Measurements from ENCODE around the gene SBK3.
"Not testable (repeated sequence)": the region's sequence is repeated elsewhere in the genome, so short reads cannot be mapped to it uniquely, and the experiment has no call there.

SBK3 gene

GRCh38 chr19:55545443-55545842 lies at the start of gene SBK3:
TSS of gene SBK3 (minus strand) at chr19:55545543. CDS start at chr19:55545543, 0 bp downstream.
- DNase-seq = no peak

DNA sequence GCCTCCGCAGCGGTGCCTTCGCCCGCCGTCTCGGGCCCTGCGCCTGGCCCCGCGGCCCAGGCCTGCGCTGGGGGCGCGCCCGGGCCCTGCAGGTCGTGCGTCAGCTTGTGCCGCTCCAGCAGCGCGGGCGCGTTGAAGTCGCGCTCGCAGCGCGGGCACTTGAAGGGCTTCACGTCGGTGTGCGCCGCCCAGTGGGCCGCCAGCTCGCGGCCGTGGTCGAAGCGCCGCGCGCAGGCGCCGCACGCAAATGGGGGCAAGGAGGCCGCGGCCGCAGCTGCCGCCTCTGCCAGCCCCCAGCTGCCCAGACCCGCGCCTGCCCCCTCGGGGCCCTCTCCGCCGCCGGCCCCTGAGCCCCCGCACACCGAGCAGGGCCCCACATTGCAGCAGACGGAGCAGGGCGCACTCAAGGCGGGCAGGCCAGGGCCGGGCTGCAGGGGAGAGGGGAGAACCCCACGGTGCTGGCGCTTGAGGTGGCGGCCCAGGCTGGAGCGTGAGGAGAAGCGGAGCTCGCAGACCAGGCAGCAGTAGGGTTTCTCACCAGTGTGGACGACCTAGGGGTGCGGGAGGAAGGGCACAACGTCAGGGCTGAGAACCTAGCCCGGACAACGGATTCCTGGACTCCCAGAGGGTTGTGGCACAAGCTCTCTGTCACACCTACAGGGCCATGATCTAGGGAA lies 47.9 kb upstream of the SBK3 start:
- no peak for DNase-seq

GRCh38 chr19:55592391-55593090 lies 47.2 kb upstream of the SBK3 start:
- no peak for DNase-seq

DNA sequence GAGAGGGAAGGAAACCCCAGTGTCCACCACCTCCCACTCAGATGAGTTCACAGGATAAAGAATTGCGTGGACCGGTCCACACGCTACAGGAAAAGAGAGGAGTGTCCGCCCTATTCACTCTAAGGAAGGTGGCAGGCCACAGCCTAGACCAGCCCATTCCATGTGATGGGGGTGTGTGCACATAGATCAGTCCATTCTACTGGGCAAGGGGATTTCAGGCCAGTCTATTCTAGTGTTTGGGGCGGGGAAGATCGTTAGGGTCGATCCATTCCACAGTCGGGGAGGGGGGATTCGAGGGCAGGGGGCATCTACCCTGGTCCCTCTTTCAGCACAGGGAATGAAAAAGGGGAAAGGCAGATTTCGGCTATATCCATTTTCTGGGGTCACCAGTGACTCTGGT lies 46.2 kb upstream of the SBK3 start:
- DNase-seq = no peak

DNA sequence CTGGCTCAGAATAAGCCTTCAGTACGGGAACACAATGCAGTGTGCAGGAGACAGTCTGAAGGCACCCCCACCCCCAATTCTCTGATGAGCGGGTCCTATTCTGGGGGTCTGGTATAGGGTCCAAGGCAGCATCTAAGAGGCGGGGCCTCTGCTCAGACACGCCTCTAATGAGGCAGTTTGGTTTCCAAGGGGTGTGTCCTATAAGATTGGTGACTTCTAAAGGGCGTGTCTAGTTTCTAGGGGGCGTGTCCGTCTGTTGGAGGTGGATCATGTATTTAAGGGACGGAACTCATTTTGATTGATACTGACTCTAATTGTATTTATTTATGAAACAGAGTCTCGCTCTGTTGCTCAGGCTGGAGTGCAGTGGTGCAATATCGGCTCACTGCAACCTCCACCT lies 45.3 kb upstream of the SBK3 start:
- DNase-seq = peak; percentile 29

DNA sequence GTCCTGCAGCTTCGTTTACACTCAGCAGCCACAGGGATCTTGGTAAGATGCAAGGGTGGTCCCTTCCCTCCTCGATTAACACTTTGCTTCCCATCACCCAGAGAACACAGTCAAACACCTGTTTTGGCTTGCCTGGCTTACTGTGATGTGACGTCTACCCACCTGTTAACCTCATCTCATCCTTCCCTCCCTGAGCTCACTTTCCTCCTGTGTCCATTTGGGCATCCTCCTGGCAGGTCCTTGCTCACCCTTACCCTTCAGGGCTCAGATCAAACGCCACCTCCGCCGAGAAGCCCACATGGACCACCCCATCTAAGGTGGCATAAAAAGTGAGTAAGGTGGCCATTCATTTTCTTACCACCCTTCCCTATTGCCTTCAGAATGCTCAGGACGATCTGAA lies 44.8 kb upstream of the SBK3 start:
- DNase-seq = no peak

DNA sequence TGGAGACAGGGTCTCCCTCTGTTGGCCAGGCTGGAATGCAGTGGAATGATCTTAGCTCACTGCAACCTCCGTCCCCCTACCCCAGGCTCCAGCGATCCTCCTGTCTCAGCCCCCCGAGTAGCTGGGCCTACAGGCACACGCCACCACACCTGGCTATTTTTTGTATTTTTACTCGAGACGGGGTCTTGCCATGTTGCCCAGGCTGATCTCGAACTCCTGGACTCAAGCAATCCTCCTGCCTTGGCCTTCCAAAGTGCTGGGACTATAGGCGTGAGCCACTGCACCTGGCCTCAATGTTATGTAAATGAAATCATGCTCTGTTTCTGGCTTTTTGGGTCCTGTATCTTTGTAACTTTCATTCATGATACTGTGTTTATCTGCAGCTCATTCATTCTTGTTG lies 43.4 kb upstream of the SBK3 start:
- no peak for DNase-seq

DNA sequence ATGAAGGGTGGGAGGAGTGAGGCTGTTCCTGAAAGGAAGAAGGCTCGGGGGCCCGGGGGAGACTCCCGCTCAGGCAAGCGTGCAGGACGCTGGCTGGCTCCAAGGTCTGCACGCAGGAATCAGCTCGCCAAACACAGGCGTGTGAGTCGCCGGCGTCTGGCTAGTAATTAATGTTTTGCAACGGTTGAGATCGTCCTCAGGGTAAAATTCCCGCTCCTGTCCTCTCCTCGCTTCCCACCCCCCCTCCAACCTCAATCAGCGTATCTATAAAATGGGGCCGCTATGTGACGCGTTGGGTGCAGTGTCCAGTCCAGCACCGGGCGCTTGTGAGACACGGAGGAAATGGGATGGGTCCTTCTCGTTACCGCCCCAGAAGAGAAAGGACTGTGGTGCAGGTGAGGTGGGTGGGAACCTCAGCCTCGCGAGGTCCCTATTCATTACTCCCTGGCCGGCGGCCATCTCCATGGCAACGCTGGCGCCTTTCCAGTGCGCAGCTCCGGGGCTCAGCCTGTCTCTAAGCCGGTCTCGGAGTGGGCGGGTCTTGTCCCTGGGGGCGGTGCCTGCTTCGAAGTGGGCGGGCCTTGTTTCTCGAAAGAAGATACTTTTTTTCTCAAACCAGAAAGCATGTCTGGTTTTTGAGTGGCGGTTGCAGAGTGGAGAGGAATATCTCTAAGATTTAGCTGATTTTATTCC lies 41.8 kb upstream of the SBK3 start:
- DNase-seq = peak; percentile 98

- peak; percentile 94 for DNase-seq
Observed at GRCh38 chr19:55585658-55586339, 40.5 kb upstream of the SBK3 start.

DNA sequence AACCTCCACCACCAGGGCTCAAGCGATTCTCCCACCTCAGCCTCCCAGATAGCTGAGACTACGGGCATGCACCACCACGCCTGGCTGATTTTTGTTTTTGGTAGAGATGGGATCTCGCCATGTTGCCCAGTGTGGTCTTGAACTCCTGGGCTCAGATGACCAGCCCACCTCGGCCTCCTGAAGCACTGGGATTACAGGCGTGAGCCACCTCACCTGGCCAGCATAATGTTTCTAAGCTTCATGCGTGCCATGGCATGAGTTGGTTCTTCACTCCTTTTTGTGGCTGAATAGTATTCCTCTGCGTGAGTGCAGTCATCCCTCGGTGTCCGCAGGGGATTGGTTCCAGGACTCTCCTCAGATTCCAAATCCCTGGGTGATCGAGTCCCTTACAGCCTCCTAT lies 39.5 kb upstream of the SBK3 start:
- DNase-seq = no peak

GRCh38 chr19:55583897-55584296 lies 38.6 kb upstream of the SBK3 start:
- not testable (repeated sequence) for DNase-seq

DNA sequence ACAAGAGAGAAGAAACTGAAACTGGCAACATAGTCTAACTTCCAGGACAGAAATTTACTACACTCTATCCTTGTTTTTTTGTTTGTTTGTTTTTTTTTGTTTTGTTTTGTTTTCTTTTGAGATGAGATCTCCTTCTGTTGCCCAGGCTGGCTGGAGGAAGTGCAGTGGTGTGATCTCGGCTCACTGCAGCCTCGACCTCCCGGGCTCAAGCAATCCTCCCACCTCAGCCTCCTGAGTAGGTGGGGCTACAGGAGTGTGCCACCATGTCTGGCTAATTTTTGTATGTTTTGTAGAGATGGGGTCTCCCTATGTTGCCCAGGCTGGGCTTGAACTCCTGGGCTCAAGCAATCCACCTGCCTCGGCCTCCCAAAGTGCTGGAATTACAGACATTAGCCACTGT lies 36.9 kb upstream of the SBK3 start:
- DNase-seq = not testable (repeated sequence)

GRCh38 chr19:55581823-55582223 lies 36.5 kb upstream of the SBK3 start:
- no peak for DNase-seq

DNA sequence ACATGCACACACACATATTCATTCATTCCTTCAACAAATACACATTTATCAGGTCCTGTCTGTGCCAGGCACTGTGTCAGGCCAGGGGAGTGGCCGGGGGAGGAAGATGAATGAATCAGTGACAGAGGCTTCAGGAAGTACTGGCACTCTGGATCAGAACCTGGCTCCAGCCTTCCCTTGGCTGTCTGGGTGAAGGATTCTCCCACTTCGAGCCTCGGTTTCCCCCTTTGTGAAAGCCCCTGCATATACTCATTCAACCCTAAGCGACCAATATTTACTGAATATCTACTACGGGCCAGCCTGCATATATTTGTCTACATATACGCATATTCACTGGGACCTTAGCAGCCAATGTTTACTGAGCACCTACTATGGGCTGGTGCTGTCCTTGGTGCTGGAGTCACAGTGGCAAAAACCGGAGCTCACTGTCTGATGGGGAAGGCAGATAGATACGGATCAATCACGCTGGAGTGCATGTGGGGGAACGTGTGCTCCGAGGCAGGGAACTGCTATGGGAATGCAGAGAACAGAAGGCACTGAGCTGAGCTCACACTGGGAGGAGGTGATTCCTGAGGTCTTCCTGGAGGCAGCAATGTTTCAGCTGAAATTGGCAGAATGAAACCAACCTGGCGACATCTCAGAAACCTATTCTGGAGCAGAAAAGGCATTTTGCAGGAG lies 35.9 kb upstream of the SBK3 start:
- no peak for DNase-seq

DNA sequence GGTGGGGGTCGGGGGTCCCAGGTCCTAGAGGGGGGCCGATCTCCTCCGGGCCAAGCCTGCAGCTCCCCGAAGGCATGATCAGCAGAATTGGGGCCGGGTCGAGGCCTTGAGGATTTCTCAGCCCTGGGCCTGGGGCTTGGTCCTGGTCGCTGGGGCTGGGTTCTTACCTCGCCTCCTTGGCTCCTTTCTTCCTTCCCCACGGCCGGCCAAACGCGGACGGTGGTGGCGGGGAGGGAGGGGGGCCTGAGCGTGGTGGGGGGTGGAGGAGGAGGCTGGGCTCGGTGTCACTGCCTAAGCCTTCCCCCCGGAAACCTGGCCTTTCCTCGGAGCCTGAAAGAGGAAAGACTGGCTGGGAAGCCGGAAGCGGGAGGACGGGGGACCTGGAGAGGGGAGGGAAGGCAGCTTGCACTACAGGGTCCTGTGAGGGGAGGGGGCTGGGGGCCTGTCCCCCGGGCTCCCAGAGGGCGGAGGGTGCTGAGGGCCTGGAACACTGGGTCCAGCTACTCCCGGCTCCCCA lies 35.3 kb upstream of the SBK3 start, which contains the start of gene ZNF579:
ZNF579 (minus strand) TSS at position 221 of the 517 bp plus-strand sequence. CDS start 1,209 bp downstream, outside the sequence.
- DNase-seq = peak; percentile 36

GRCh38 chr19:55579766-55580621 lies 34.7 kb upstream of the SBK3 start:
- DNase-seq = no peak

- no peak for DNase-seq
Observed at GRCh38 chr19:55578761-55579747, 33.7 kb upstream of the SBK3 start.

DNA sequence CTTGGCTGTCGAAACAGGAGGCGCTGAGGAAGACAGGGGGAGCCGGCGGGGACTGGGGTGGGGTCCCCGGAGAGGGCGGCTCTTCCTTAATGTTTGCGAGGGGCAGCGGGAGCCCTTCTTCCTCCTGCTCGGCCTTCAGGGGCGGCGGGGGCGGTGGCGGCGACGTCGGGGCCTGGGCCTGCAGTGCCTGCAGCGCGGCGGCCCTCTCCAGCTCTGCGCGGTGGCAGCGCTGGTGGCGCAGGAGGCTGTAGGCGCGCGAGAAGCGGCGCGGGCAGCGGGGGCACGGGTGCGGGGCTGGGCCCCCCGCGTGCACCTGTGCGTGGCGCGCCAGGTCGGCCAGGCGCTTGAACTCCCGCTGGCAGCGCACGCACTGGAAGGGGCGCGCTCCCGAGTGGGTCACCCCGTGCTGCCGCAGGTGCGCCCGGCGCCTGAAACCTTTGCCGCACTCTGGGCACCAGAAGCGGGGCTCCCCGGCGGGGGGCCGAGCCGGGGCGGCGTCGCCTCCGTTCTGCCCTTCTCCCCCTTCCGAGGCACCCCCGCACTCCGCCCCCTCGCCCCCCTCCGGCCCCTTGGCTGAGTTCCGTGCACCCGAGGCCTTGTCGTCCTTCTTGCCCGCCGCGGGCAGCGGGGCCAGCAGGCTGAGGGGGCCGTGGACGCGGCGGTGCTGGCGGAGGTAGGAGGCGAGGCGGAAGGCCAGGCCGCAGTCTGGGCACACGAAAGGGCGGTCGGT lies 32.9 kb upstream of the SBK3 start:
- DNase-seq = no peak

DNA sequence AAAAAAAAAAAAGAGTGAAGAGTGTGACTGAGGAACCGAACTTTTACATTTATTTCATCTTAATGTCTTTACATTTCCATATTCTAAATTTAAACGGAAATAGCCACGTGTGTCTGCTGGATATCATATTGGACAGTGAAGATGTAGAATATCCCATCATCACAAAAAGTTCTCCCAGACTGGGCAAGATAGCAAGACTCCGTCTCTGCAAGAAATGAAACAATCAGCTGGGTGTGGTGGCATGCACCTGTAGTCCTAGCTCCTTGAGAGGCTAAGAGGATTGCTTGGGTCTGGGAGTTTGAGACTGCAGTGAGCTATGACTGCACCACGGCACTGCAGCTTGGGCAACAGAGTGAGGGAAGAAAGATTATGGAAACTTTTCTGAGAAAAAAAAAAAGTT lies 31.4 kb upstream of the SBK3 start:
- no peak for DNase-seq
